HepG2 (cell line): ENCODE results near the gene PELO. TPM values are rescaled to one million over a fixed set of nuclear protein-coding genes. Genes with fewer than 3 reads are reported as not detected.

ENCODE experiments used
- ATAC-seq: fragments of 200-7000 bp; cut with Tn5 transposase; 3 replicates; pipeline ENCODE4 v1.9.1; 2020; ENCODE audit warnings: mild to moderate bottlenecking, moderate library complexity
- BruUV-seq: library from RNA; stranded (reverse); fragments of 400-500 nt; replicated peaks from 2 replicates; lab custom pipeline; 2021; lab: Mats Ljungman, UMichigan
- CTCF ChIA-PET: fragments of 300-600 bp; formaldehyde crosslinking; extraction: SDS; loops from one replicate; lab custom pipeline; 2021; ENCODE audit warnings: low total read pairs, inconsistent platforms, low intra/inter-chr PET ratio; lab: Yijun Ruan, JAX
- POLR2A ChIA-PET: fragments of 350-600 bp; sonication (Branson Sonifier 250); formaldehyde crosslinking; loops from one replicate; lab custom pipeline; 2020; ENCODE audit warnings: antibody characterized with exemption, inconsistent platforms; lab: Yijun Ruan, JAX
- DNase-seq: peaks from one replicate; pipeline ENCODE4 v3.0.0-alpha.2; 2015; ENCODE audit warnings: low spot score
- FAIRE-seq: peaks from 3 replicates; lab custom pipeline; 2011; peaks lifted over from hg19 to GRCh38; lab: Jason Lieb, UNC
- H2AFZ ChIP-seq: one replicate; pipeline ENCODE4 v1.6.1; 2011; ENCODE audit warnings: low read length, inconsistent platforms
- H3K27ac ChIP-seq: fragments of 300-600 bp; 3 replicates; pipeline ENCODE4 v1.8.0; 2011; ENCODE audit warnings: mixed run types, mild to moderate bottlenecking, mixed read lengths, low read length, inconsistent platforms; ENCODE audit not compliant: insufficient read depth; ENCODE audit errors: extremely low read length
- H3K27me3 ChIP-seq, 2 experiments: fragments of 200-600 bp in 1 of 2; 2 replicates in 1 of 2; 3 replicates in 1 of 2; pipeline versions ENCODE4 v1.6.0 to v1.8.0; 2011; ENCODE audit warnings: low read length in 2 of 2, mild to moderate bottlenecking in 2 of 2, moderate library complexity in 2 of 2, inconsistent platforms in 1 of 2; ENCODE audit not compliant: insufficient read depth in 2 of 2, control insufficient read depth in 1 of 2
- H3K36me3 ChIP-seq, 2 experiments: fragments of 200-600 bp in 1 of 2; replicated peaks in 1 of 2; 2 replicates in 1 of 2; 3 replicates in 1 of 2; pipeline versions ENCODE4 v1.5.1 to v1.8.0; 2011; ENCODE audit warnings: low read length in 2 of 2, inconsistent platforms in 1 of 2; ENCODE audit not compliant: insufficient read depth in 2 of 2, control insufficient read depth in 1 of 2
- H3K4me1 ChIP-seq: 2 replicates; pipeline ENCODE4 v1.5.1; 2012; ENCODE audit warnings: low read length, inconsistent platforms; ENCODE audit not compliant: insufficient read depth
- H3K4me2 ChIP-seq: 2 replicates; pipeline ENCODE4 v1.6.0; 2011; ENCODE audit warnings: low read depth, low read length, inconsistent platforms
- H3K4me3 ChIP-seq, 3 experiments: fragments of 200-600 bp in 1 of 3; sonication (generic), shearing (Covaris generic) in 1 of 3; replicated peaks in 1 of 3; 2 replicates each; pipeline ENCODE4 v1.5.1; 2011 to 2016; ENCODE audit warnings: low read length in 3 of 3, inconsistent platforms in 2 of 3, low read depth in 2 of 3, mild to moderate bottlenecking in 2 of 3, control low read depth in 1 of 3, mixed read lengths in 1 of 3; ENCODE audit not compliant: insufficient read depth in 1 of 3
- H3K79me2 ChIP-seq: one replicate; pipeline ENCODE4 v1.6.1; 2011; ENCODE audit warnings: low read length, inconsistent platforms; ENCODE audit not compliant: insufficient read depth
- H3K9ac ChIP-seq: 2 replicates; pipeline ENCODE4 v1.6.0; 2011; ENCODE audit warnings: mild to moderate bottlenecking, low read depth, low read length, inconsistent platforms; ENCODE audit not compliant: insufficient read depth
- H3K9me3 ChIP-seq: 2 replicates; pipeline ENCODE4 v1.5.1; 2012; ENCODE audit warnings: mild to moderate bottlenecking, low read length
- H4K20me1 ChIP-seq: 2 replicates; pipeline ENCODE4 v1.6.0; 2011; ENCODE audit warnings: inconsistent platforms, mild to moderate bottlenecking, low read length, moderate library complexity; ENCODE audit not compliant: insufficient read depth
- DNMT1 ChIP-seq: sonication (generic); formaldehyde crosslinking; IDR thresholded peaks from 2 replicates; pipeline ENCODE4 v1.5.1; 2020; ENCODE audit warnings: mild to moderate bottlenecking, missing genetic modification reagents
- GPN1 ChIP-seq: sonication (generic); formaldehyde crosslinking; IDR thresholded peaks from 2 replicates; pipeline ENCODE4 v1.5.1; 2020; ENCODE audit warnings: missing genetic modification reagents, borderline replicate concordance
- KDM3A ChIP-seq: IDR thresholded peaks from 2 replicates; pipeline ENCODE4 v1.6.1; 2018; ENCODE audit warnings: low read depth, missing compliant biosample characterization
- KMT2B ChIP-seq: IDR thresholded peaks from 2 replicates; pipeline ENCODE4 v1.6.1; 2016; ENCODE audit warnings: missing genetic modification reagents, missing compliant biosample characterization
- MXD4 ChIP-seq: IDR thresholded peaks from 2 replicates; pipeline ENCODE4 v1.6.1; 2016; ENCODE audit warnings: mild to moderate bottlenecking, missing biosample characterization, missing genetic modification reagents
- NCOA2 ChIP-seq: sonication (generic); formaldehyde crosslinking; IDR thresholded peaks from 2 replicates; pipeline ENCODE4 v1.8.0; 2022; ENCODE audit warnings: inconsistent platforms
- NCOA5 ChIP-seq: sonication (generic); formaldehyde crosslinking; IDR thresholded peaks from 2 replicates; pipeline ENCODE4 v1.4.0; 2020; ENCODE audit warnings: missing genetic modification reagents
- NKX3-1 ChIP-seq: sonication (generic); formaldehyde crosslinking; IDR thresholded peaks from 2 replicates; pipeline ENCODE4 v1.5.0; 2020; ENCODE audit warnings: missing genetic modification reagents
- SAP130 ChIP-seq: IDR thresholded peaks from 2 replicates; pipeline ENCODE4 v1.6.1; 2016; ENCODE audit warnings: low read depth
- SP2 ChIP-seq: sonication (generic); formaldehyde crosslinking; IDR thresholded peaks from 2 replicates; pipeline ENCODE4 v1.5.1; 2020; ENCODE audit warnings: mild to moderate bottlenecking, missing genetic modification reagents
- SYNCRIP ChIP-seq: fragments of 200-400 bp; formaldehyde crosslinking; IDR thresholded peaks from 2 replicates; pipeline ENCODE4 v1.6.1; 2018; ENCODE audit warnings: mild to moderate bottlenecking, low read depth, low read length; ENCODE audit not compliant: insufficient read depth
- TBL1XR1 ChIP-seq: fragments of 150-350 bp; IDR thresholded peaks from 2 replicates; pipeline ENCODE4 v1.6.1; 2014; ENCODE audit warnings: borderline replicate concordance, low read length; ENCODE audit not compliant: partially characterized antibody
- ZNF558 ChIP-seq: sonication (generic); formaldehyde crosslinking; IDR thresholded peaks from 2 replicates; pipeline ENCODE4 v1.9.0; 2022; ENCODE audit warnings: mild to moderate bottlenecking, missing genetic modification reagents, borderline replicate concordance
- ZNF724P ChIP-seq: sonication (generic); formaldehyde crosslinking; IDR thresholded peaks from 2 replicates; pipeline ENCODE4 v1.8.0; 2022; ENCODE audit warnings: missing genetic modification reagents, borderline replicate concordance
- ZNF772 ChIP-seq: sonication (generic); formaldehyde crosslinking; IDR thresholded peaks from 2 replicates; pipeline ENCODE4 v1.5.0; 2020; ENCODE audit warnings: mild to moderate bottlenecking, missing genetic modification reagents
- ZNF792 ChIP-seq: IDR thresholded peaks from 2 replicates; pipeline ENCODE4 v1.6.1; 2016
- WGBS: methylation state at CpG from one replicate; pipeline ENCODE4 v1.1.6; 2017; ENCODE audit warnings: low lambda C conversion rate; 5-methylcytosine and 5-hydroxymethylcytosine counted together
- in situ Hi-C: cut with HindIII; loops from 2 replicates; pipeline ENCODE4 v1.10.0; 2017; ENCODE audit warnings: low pct_unique_long_range_greater_than_20kb; ENCODE audit not compliant: extremely low pct_ligation_motif_present
- intact Hi-C: fragments of 100-400 bp; cut with micrococcal nuclease; formaldehyde crosslinking; loops from one replicate; pipeline ENCODE4 v1.10.0; 2022; ENCODE audit not compliant: unreplicated experiment
- polyA plus RNA-seq, 8 experiments: library from polyadenylated mRNA; depleted of rRNA in 3 of 8; stranded (reverse) in 7 of 8; unstranded in 1 of 8; fragments of >200 nt; fragmentation: Illumina TruSeq in 4 of 8; extraction: Trizol in 4 of 8; gene quantifications; 2 replicates each; pipeline versions ENCODE4 v1.2.1 to v1.2.3, GENCODE V29; 2011 to 2016; ENCODE audit warnings: low read depth in 4 of 8, missing spikeins in 1 of 8, mixed read lengths in 1 of 8; ENCODE audit not compliant: insufficient read depth in 1 of 8
- total RNA-seq, 5 experiments: library from RNA; depleted of rRNA; stranded (reverse); fragments of >200 nt; fragmentation: Illumina TruSeq; extraction: Trizol; gene quantifications; 2 replicates each; pipeline ENCODE4 v1.2.3, GENCODE V29; 2016; ENCODE audit warnings: low read depth in 1 of 5
- TF ChIP-seq, protein P1 (sequence below): sonication (generic); formaldehyde crosslinking; IDR thresholded peaks from 2 replicates; pipeline ENCODE4 v1.5.0; 2020; ENCODE audit warnings: missing genetic modification reagents, mild to moderate bottlenecking, borderline replicate concordance
- TF ChIP-seq, protein P2 (sequence below): sonication (generic); formaldehyde crosslinking; IDR thresholded peaks from 2 replicates; pipeline ENCODE4 v1.8.0; 2022; ENCODE audit warnings: mild to moderate bottlenecking, missing genetic modification reagents, moderate library complexity
- TF ChIP-seq, protein P3 (sequence below): sonication (generic); formaldehyde crosslinking; IDR thresholded peaks from 2 replicates; pipeline ENCODE4 v1.4.0; 2020; ENCODE audit warnings: missing genetic modification reagents
- TF ChIP-seq, protein P4 (sequence below): sonication (generic); formaldehyde crosslinking; IDR thresholded peaks from 2 replicates; pipeline ENCODE4 v1.4.0; 2020; ENCODE audit warnings: mild to moderate bottlenecking, low read depth, missing genetic modification reagents

The PELO gene
- total and polyA plus RNA-seq, 2 of the 13 experiments (the other 11 are each of a cell fraction or from before 2014, with no cell fraction given), result 19.0 to 23.9 TPM

DNA sequence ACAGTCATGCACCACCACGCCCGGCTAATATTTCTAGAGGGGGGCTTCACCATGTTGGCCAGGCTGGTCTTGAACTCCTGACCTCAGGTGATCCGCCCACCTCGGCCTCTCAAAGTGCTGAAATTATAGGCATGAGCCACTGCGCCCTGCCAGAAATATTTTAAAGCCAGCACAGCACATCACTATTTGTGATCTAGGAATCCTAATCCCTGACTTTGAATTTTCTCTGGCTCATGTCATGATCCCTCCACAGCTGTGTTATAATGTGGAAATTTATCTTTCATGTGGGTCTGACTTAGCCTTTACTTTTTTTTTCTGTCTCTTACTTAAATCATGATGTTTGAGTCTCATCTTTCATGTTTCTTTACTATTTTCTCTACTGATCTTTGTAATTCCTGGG, 18.7 kb upstream of the PELO start (continued):
- no peak for TF ChIP-seq GPN1
- TF ChIP-seq, protein P1, sequence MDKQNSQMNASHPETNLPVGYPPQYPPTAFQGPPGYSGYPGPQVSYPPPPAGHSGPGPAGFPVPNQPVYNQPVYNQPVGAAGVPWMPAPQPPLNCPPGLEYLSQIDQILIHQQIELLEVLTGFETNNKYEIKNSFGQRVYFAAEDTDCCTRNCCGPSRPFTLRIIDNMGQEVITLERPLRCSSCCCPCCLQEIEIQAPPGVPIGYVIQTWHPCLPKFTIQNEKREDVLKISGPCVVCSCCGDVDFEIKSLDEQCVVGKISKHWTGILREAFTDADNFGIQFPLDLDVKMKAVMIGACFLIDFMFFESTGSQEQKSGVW, result no peak
- TF ChIP-seq DNMT1 (CRISPR knock-in tag), result no peak
- TF ChIP-seq TBL1XR1, result no peak
- TF ChIP-seq NCOA5 (CRISPR knock-in tag), result no peak
- TF ChIP-seq ZNF792 (CRISPR knock-in tag), result no peak
- TF ChIP-seq, all 625 proteins: peak for 0

DNA sequence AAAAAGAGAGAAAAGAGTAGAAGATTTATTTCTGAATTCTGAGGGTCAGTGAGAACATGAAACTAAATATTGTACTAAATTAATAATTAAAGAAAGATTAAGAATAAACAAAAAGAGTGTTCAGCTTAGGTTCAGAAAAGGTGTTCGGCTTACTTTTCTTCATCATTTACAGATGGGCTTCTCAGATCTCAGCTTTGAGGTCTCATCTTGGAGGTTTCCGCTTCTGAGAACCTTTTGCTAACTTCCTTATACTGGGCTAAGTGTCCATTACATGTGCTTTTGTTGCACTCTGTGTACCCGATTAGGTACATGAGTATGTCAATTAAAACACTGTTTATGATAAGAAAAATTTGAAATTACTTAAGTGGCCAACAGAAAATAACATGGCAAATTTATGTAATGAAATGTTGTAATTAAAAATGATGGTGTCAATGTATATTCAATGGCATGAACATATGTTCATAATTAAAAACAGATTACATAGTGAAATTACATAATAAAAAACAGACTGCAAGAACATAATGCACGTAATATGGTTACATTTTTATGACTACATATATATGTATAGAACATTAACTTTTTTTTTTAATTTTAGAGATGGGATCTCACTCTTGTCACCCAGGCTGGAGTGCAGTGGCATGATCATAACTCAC, 17.3 kb upstream of the PELO start:
- no peaks in the 10 kb centered on the region; a peak in 1 of 5 replicates for H3K27me3 ChIP-seq
- H3K4me1 ChIP-seq, result peaks cover 5% of the 10 kb centered on the region; the same call in 1 of the 2 replicates
- H2AFZ ChIP-seq, result no peak overlapping the region
- ChIA-PET CTCF (no interaction called here), POLR2A (no interaction called here)
- in situ Hi-C loops, result no loop called here
- intact Hi-C loops, result no loop called here
- H3K27ac ChIP-seq, result no peak overlapping the region
- FAIRE-seq, result no peak
- WGBS, result 44% methylated on average over 4 of the region's 4 CpGs
- H3K9ac ChIP-seq, result no peak overlapping the region
- DNase-seq, result no peak
- H3K9me3 ChIP-seq, result no peaks in the 10 kb centered on the region
- ATAC-seq, result no peak
- H3K36me3 ChIP-seq, result no peaks in the 10 kb centered on the region
- TF ChIP-seq, protein P2, sequence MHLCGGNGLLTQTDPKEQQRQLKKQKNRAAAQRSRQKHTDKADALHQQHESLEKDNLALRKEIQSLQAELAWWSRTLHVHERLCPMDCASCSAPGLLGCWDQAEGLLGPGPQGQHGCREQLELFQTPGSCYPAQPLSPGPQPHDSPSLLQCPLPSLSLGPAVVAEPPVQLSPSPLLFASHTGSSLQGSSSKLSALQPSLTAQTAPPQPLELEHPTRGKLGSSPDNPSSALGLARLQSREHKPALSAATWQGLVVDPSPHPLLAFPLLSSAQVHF, result no peak
- TF ChIP-seq ZNF724P (CRISPR knock-in tag) (no peak), ZNF558 (CRISPR knock-in tag) (no peak), KDM3A (CRISPR knock-in tag) (no peak), SYNCRIP (no peak), KMT2B (CRISPR knock-in tag) (no peak), NCOA2 (CRISPR knock-in tag) (no peak), MXD4 (CRISPR knock-in tag) (no peak), SAP130 (CRISPR knock-in tag) (no peak), SP2 (CRISPR knock-in tag) (no peak), ZNF772 (CRISPR knock-in tag) (no peak), NKX3-1 (CRISPR knock-in tag) (no peak)
- TF ChIP-seq, protein P3, sequence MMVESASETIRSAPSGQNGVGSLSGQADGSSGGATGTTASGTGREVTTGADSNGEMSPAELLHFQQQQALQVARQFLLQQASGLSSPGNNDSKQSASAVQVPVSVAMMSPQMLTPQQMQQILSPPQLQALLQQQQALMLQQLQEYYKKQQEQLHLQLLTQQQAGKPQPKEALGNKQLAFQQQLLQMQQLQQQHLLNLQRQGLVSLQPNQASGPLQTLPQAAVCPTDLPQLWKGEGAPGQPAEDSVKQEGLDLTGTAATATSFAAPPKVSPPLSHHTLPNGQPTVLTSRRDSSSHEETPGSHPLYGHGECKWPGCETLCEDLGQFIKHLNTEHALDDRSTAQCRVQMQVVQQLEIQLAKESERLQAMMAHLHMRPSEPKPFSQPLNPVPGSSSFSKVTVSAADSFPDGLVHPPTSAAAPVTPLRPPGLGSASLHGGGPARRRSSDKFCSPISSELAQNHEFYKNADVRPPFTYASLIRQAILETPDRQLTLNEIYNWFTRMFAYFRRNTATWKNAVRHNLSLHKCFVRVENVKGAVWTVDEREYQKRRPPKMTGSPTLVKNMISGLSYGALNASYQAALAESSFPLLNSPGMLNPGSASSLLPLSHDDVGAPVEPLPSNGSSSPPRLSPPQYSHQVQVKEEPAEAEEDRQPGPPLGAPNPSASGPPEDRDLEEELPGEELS, result no peak
- TF ChIP-seq, protein P4, sequence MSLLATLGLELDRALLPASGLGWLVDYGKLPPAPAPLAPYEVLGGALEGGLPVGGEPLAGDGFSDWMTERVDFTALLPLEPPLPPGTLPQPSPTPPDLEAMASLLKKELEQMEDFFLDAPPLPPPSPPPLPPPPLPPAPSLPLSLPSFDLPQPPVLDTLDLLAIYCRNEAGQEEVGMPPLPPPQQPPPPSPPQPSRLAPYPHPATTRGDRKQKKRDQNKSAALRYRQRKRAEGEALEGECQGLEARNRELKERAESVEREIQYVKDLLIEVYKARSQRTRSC, result no peak
- H3K4me3 ChIP-seq, result no peak overlapping the region
- BruUV-seq, result no TSS peak
- no peaks in the 10 kb centered on the region for H3K79me2 ChIP-seq
- no peaks in the 10 kb centered on the region for H4K20me1 ChIP-seq
- no peak overlapping the region for H3K4me2 ChIP-seq
